NCI-H446 (cell line): ENCODE results near the gene ANKMY2.
A peak's percentile ranks its signal among the peaks of the same experiment; 100 is the strongest.

Experiments used
- DNase-seq, 2 experiments: peaks; one replicate each; lab custom pipeline; 2025; lab: John Stamatoyannopoulos, UW

ANKMY2 gene

GRCh38 chr7:16579216-16579615 lies 66.3 kb downstream of the ANKMY2 start:
- DNase-seq: no peak

- no peak for DNase-seq
Observed at GRCh38 chr7:16571941-16572340, 73.6 kb downstream of the ANKMY2 start.

GRCh38 chr7:16564909-16565426 lies 80.6 kb downstream of the ANKMY2 start:
- peak; percentile 8 to 75 for DNase-seq

GRCh38 chr7:16564023-16564380 lies 81.6 kb downstream of the ANKMY2 start:
- DNase-seq: no peak

GRCh38 chr7:16563281-16564022 lies 82.1 kb downstream of the ANKMY2 start:
- DNase-seq: no peak

- no peak for DNase-seq
Observed at GRCh38 chr7:16562456-16563220, 82.9 kb downstream of the ANKMY2 start.

- no peak for DNase-seq
Observed at GRCh38 chr7:16561943-16562342, 83.6 kb downstream of the ANKMY2 start.

- no peak for DNase-seq
Observed at GRCh38 chr7:16559497-16560179, 85.9 kb downstream of the ANKMY2 start.

GRCh38 chr7:16558761-16559302 lies 86.7 kb downstream of the ANKMY2 start:
- no peak for DNase-seq

GRCh38 chr7:16556359-16556758 lies 89.2 kb downstream of the ANKMY2 start:
- DNase-seq: no peak

GRCh38 chr7:16554518-16555236 lies 90.9 kb downstream of the ANKMY2 start:
- no peak for DNase-seq

GRCh38 chr7:16550671-16551070 lies 94.9 kb downstream of the ANKMY2 start:
- DNase-seq: no peak
